Neural crest cell (in vitro differentiated cells): ENCODE results near the gene ADAT2. TPM values are rescaled to one million over a fixed set of nuclear protein-coding genes. Genes with fewer than 3 reads are reported as not detected.

ENCODE experiments used
- DNase-seq: peaks from one replicate; pipeline ENCODE4 v3.0.0; 2021; ENCODE audit warnings: low read depth, mixed read lengths, low spot score
- H3K27ac Mint-ChIP-seq: one replicate; pipeline ENCODE4 v1.8.0; 2021; ENCODE audit warnings: mild to moderate bottlenecking, mixed read lengths; ENCODE audit not compliant: unreplicated experiment
- H3K27me3 Mint-ChIP-seq: 2 replicates; pipeline ENCODE4 v1.8.0; 2021; ENCODE audit warnings: low read depth, mild to moderate bottlenecking, mixed read lengths
- H3K36me3 Mint-ChIP-seq: 2 replicates; pipeline ENCODE4 v1.8.0; 2021; ENCODE audit warnings: low read depth, mild to moderate bottlenecking, mixed read lengths
- H3K4me1 Mint-ChIP-seq: 2 replicates; pipeline ENCODE4 v1.8.0; 2021; ENCODE audit warnings: mixed read lengths
- H3K4me3 Mint-ChIP-seq: one replicate; pipeline ENCODE4 v1.8.0; 2021; ENCODE audit warnings: mild to moderate bottlenecking, mixed read lengths
- H3K9me3 Mint-ChIP-seq: 2 replicates; pipeline ENCODE4 v1.8.0; 2021; ENCODE audit warnings: mixed read lengths
- total RNA-seq: library from RNA; stranded (reverse); gene quantifications from 2 replicates; pipeline ENCODE4 v1.2.1, GENCODE V29; 2021
- TF ChIP-seq, protein P1 (sequence below): fragments of 200-600 bp; sonication (generic); conservative IDR thresholded peaks from 2 replicates; pipeline ENCODE4 v1.5.0; 2021; ENCODE audit warnings: antibody characterized with exemption, mild to moderate bottlenecking

Gene ADAT2
- total RNA-seq, 1 donor from 2014 or later = 10.1 TPM

DNA sequence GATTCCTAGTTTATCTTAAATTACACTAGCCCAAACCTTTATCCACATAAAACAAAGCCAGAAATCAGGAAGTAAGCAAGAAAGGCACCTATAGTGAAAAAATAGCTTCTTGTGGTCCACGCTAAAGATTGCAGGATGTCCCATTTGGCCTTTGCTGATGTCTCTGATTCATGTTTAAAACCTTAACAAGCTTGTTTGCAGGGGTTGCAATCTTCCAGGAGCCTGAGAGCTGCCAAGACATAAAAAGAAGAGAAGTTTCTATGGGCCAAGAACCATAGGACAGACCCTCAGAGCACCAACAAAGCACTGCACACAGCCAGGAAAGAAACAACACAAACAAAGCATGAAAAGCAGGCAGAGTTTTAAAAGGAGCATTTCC, 49.4 kb downstream of the ADAT2 start:
- H3K27ac Mint-ChIP-seq = no peak overlapping the region
- no peak for DNase-seq
- no peaks in the 10 kb centered on the region for H3K36me3 Mint-ChIP-seq
- no peaks in the 10 kb centered on the region for H3K9me3 Mint-ChIP-seq
- no peaks in the 10 kb centered on the region for H3K27me3 Mint-ChIP-seq
- TF ChIP-seq, protein P1, sequence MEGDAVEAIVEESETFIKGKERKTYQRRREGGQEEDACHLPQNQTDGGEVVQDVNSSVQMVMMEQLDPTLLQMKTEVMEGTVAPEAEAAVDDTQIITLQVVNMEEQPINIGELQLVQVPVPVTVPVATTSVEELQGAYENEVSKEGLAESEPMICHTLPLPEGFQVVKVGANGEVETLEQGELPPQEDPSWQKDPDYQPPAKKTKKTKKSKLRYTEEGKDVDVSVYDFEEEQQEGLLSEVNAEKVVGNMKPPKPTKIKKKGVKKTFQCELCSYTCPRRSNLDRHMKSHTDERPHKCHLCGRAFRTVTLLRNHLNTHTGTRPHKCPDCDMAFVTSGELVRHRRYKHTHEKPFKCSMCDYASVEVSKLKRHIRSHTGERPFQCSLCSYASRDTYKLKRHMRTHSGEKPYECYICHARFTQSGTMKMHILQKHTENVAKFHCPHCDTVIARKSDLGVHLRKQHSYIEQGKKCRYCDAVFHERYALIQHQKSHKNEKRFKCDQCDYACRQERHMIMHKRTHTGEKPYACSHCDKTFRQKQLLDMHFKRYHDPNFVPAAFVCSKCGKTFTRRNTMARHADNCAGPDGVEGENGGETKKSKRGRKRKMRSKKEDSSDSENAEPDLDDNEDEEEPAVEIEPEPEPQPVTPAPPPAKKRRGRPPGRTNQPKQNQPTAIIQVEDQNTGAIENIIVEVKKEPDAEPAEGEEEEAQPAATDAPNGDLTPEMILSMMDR = no peak
- no peak overlapping the region for H3K4me3 Mint-ChIP-seq
- peaks cover 40% of the 10 kb centered on the region for H3K4me1 Mint-ChIP-seq

GRCh38 chr6:143400258-143401067, 50.0 kb downstream of the ADAT2 start:
- Mint-ChIP-seq H3K27me3 (no peaks in the 10 kb centered on the region), H3K4me1 (peaks cover 40% of the 10 kb centered on the region), H3K27ac (no peak overlapping the region), H3K9me3 (no peaks in the 10 kb centered on the region), H3K36me3 (no peaks in the 10 kb centered on the region), H3K4me3 (no peak overlapping the region)
- TF ChIP-seq, protein P1 = no peak
- DNase-seq = no peak

GRCh38 chr6:143399775-143400174, 50.7 kb downstream of the ADAT2 start:
- no peak for DNase-seq
- Mint-ChIP-seq H3K36me3 (no peaks in the 10 kb centered on the region), H3K27me3 (no peaks in the 10 kb centered on the region), H3K9me3 (no peaks in the 10 kb centered on the region), H3K27ac (no peak overlapping the region), H3K4me3 (no peak overlapping the region), H3K4me1 (peaks cover 40% of the 10 kb centered on the region)
- TF ChIP-seq, protein P1 = no peak

GRCh38 chr6:143399176-143399575, 51.3 kb downstream of the ADAT2 start:
- TF ChIP-seq, protein P1 = no peak
- no peak overlapping the region for H3K4me3 Mint-ChIP-seq
- H3K9me3 Mint-ChIP-seq = no peaks in the 10 kb centered on the region
- no peaks in the 10 kb centered on the region for H3K36me3 Mint-ChIP-seq
- no peak for DNase-seq
- H3K4me1 Mint-ChIP-seq = peaks cover 40% of the 10 kb centered on the region
- no peaks in the 10 kb centered on the region for H3K27me3 Mint-ChIP-seq
- H3K27ac Mint-ChIP-seq = no peak overlapping the region

- DNase-seq = no peak
- Mint-ChIP-seq H3K27me3 (no peaks in the 10 kb centered on the region), H3K9me3 (no peaks in the 10 kb centered on the region), H3K27ac (no peak overlapping the region), H3K36me3 (no peaks in the 10 kb centered on the region), H3K4me3 (no peak overlapping the region), H3K4me1 (peaks cover 39% of the 10 kb centered on the region)
- TF ChIP-seq, protein P1 = no peak
Observed at GRCh38 chr6:143397227-143398222, 53.0 kb downstream of the ADAT2 start.
